ENCODE results near the gene RAB8A. TPM values are rescaled to one million over a fixed set of nuclear protein-coding genes. Genes with fewer than 3 reads are reported as not detected.
"Not testable (repeated sequence)": the region's sequence is repeated elsewhere in the genome, so short reads cannot be mapped to it uniquely, and the experiment has no call there.

The RAB8A gene
- total and polyA plus RNA-seq, 3 experiments from 2014 or later: 86.3 to 298 (median 268) TPM

GRCh38 chr19:16115301-16116039 lies 3.8 kb downstream of the RAB8A start:
- Mint-ChIP-seq H3K36me3 (peaks cover 0 to 68% (median 3%) of the 10 kb centered on the region in 3 donors), H3K4me3 (peak overlapping the region in 3 of 7 donors; percentile 12 to 48 (median 26)), H3K27ac (peak overlapping the region in 7 of 8 donors; percentile 1 to 88 (median 79)), H3K4me1 (peaks cover 57 to 87% (median 65%) of the 10 kb centered on the region in 3 donors), H3K27me3 (peaks cover 0 to 2% of the 10 kb centered on the region in 2 donors), H3K9me3 (no peaks in the 10 kb centered on the region)
- DNase-seq: no peak
- Histone ChIP-seq H3K27ac (ENCODE audit: low read depth, low read length) (no peak overlapping the region), H3K4me1 (ENCODE audit: insufficient read depth, low read length) (peaks cover 55% of the 10 kb centered on the region), H3K36me3 (ENCODE audit: insufficient read depth, low read length) (peaks cover 15% of the 10 kb centered on the region), H3K27me3 (ENCODE audit: insufficient read depth, low read length, poor library complexity, severe bottlenecking) (no peaks in the 10 kb centered on the region), H3K9me3 (ENCODE audit: low read length) (no peaks in the 10 kb centered on the region), H3K4me3 (ENCODE audit: low read length) (no peak overlapping the region)
- ChIA-PET CTCF (interaction anchor here (0.9 to 1.1 kb wide), 2 partner anchors 45 to 53 kb away, joined by 3 read pairs; no protein-coding TSS in a partner anchor), POLR2A (no interaction called here)

- Histone ChIP-seq H3K4me1 (ENCODE audit: insufficient read depth, low read length) (peaks cover 50% of the 10 kb centered on the region), H3K27ac (ENCODE audit: low read depth, low read length) (no peak overlapping the region), H3K9me3 (ENCODE audit: low read length) (no peaks in the 10 kb centered on the region), H3K36me3 (ENCODE audit: insufficient read depth, low read length) (peaks cover 17% of the 10 kb centered on the region), H3K4me3 (ENCODE audit: low read length) (no peak overlapping the region), H3K27me3 (ENCODE audit: insufficient read depth, low read length, poor library complexity, severe bottlenecking) (no peaks in the 10 kb centered on the region)
- Mint-ChIP-seq H3K4me3 (peak overlapping the region in 3 of 7 donors; percentile 12 to 48 (median 20)), H3K27me3 (peaks cover 0 to 2% of the 10 kb centered on the region in 2 donors), H3K9me3 (no peaks in the 10 kb centered on the region), H3K4me1 (peaks cover 57 to 87% (median 63%) of the 10 kb centered on the region in 3 donors), H3K27ac (peak overlapping the region; percentile 1 to 97 (median 83)), H3K36me3 (peaks cover 0 to 71% (median 3%) of the 10 kb centered on the region in 3 donors)
- CTCF ChIA-PET: interaction anchor here (0.9 kb wide), 1 partner anchor 46 kb away, joined by 3 read pairs; no protein-coding TSS in a partner anchor
- POLR2A ChIA-PET: no interaction called here
- no peak for DNase-seq
Observed at GRCh38 chr19:16116067-16116466, 4.4 kb downstream of the RAB8A start.

GRCh38 chr19:16117594-16118033 lies 5.9 kb downstream of the RAB8A start:
- Mint-ChIP-seq H3K36me3 (peaks cover 0 to 79% (median 8%) of the 10 kb centered on the region in 3 donors), H3K27me3 (no peaks in the 10 kb centered on the region), H3K4me3 (peak overlapping the region in 5 of 7 donors; percentile 13 to 86 (median 42)), H3K27ac (peak overlapping the region; percentile 1 to 99 (median 90)), H3K4me1 (peaks cover 48 to 80% (median 55%) of the 10 kb centered on the region in 3 donors), H3K9me3 (no peaks in the 10 kb centered on the region)
- Histone ChIP-seq H3K4me1 (ENCODE audit: insufficient read depth, low read length) (peaks cover 44% of the 10 kb centered on the region), H3K4me3 (ENCODE audit: low read length) (no peak overlapping the region), H3K36me3 (ENCODE audit: insufficient read depth, low read length) (peaks cover 30% of the 10 kb centered on the region), H3K27ac (ENCODE audit: low read depth, low read length) (no peak overlapping the region), H3K27me3 (ENCODE audit: insufficient read depth, low read length, poor library complexity, severe bottlenecking) (no peaks in the 10 kb centered on the region), H3K9me3 (ENCODE audit: low read length) (no peaks in the 10 kb centered on the region)
- DNase-seq: no peak
- CTCF ChIA-PET: interaction anchor here (1.2 to 1.4 kb wide), 3 partner anchors 9 to 56 kb away, joined by 3 read pairs; no protein-coding TSS in a partner anchor
- POLR2A ChIA-PET: no interaction called here

GRCh38 chr19:16118489-16119033 lies 6.9 kb downstream of the RAB8A start:
- H3K4me1 Mint-ChIP-seq: peaks cover 42 to 71% (median 46%) of the 10 kb centered on the region in 3 donors
- CTCF ChIA-PET: interaction anchor here (0.6 to 1.4 kb wide), 5 partner anchors 10 to 282 kb away, joined by 3 read pairs; no protein-coding TSS in a partner anchor
- Histone ChIP-seq H3K27ac (ENCODE audit: low read depth, low read length) (no peak overlapping the region), H3K36me3 (ENCODE audit: insufficient read depth, low read length) (peaks cover 30% of the 10 kb centered on the region), H3K4me3 (ENCODE audit: low read length) (no peak overlapping the region), H3K4me1 (ENCODE audit: insufficient read depth, low read length) (peaks cover 37% of the 10 kb centered on the region), H3K27me3 (ENCODE audit: insufficient read depth, low read length, poor library complexity, severe bottlenecking) (no peaks in the 10 kb centered on the region), H3K9me3 (ENCODE audit: low read length) (no peaks in the 10 kb centered on the region)
- H3K9me3 Mint-ChIP-seq: no peaks in the 10 kb centered on the region
- POLR2A ChIA-PET: interaction anchor here (1.3 kb wide), 1 partner anchor 48 kb away, joined by 6 read pairs; no protein-coding TSS in a partner anchor
- peak in 1 of 5 donors; percentile 55 for DNase-seq
- no peaks in the 10 kb centered on the region for H3K27me3 Mint-ChIP-seq
- H3K4me3 Mint-ChIP-seq: peak overlapping the region; percentile 33 to 87 (median 83)
- peak overlapping the region; percentile 88 to 99 (median 94) for H3K27ac Mint-ChIP-seq
- H3K36me3 Mint-ChIP-seq: peaks cover 0 to 79% (median 8%) of the 10 kb centered on the region in 3 donors

GRCh38 chr19:16119075-16119857 lies 7.6 kb downstream of the RAB8A start:
- H3K4me3 Mint-ChIP-seq: peak overlapping the region; percentile 73 to 87 (median 83)
- not testable (repeated sequence) for H3K27me3 ChIP-seq (ENCODE audit: insufficient read depth, low read length, poor library complexity, severe bottlenecking); H3K27ac ChIP-seq (ENCODE audit: low read depth, low read length); H3K27me3 Mint-ChIP-seq; H3K9me3 ChIP-seq (ENCODE audit: low read length); H3K4me3 ChIP-seq (ENCODE audit: low read length); H3K9me3 Mint-ChIP-seq
- Histone ChIP-seq H3K36me3 (ENCODE audit: insufficient read depth, low read length) (peaks cover 38% of the 10 kb centered on the region), H3K4me1 (ENCODE audit: insufficient read depth, low read length) (peaks cover 33% of the 10 kb centered on the region)
- CTCF ChIA-PET: interaction anchor here (0.6 to 1.4 kb wide), 3 partner anchors 8 to 281 kb away, joined by 3 to 4 read pairs (median 3); no protein-coding TSS in a partner anchor
- peak overlapping the region; percentile 88 to 99 (median 94) for H3K27ac Mint-ChIP-seq
- POLR2A ChIA-PET: interaction anchor here (1.3 kb wide), 1 partner anchor 49 kb away, joined by 6 read pairs; no protein-coding TSS in a partner anchor
- H3K36me3 Mint-ChIP-seq: peaks cover 0 to 83% (median 10%) of the 10 kb centered on the region in 3 donors
- peak in 2 of 5 donors; percentile 52 to 67 for DNase-seq
- H3K4me1 Mint-ChIP-seq: peaks cover 40 to 69% (median 41%) of the 10 kb centered on the region in 3 donors

- H3K27ac ChIP-seq (ENCODE audit: low read depth, low read length): no peak overlapping the region
- peaks cover 25 to 51% (median 27%) of the 10 kb centered on the region in 3 donors for H3K4me1 Mint-ChIP-seq
Observed at GRCh38 chr19:16121141-16121540, 9.5 kb downstream of the RAB8A start.

GRCh38 chr19:16121967-16122366 lies 10.3 kb downstream of the RAB8A start:
- CTCF ChIA-PET: interaction anchor here (1.2 kb wide), 1 partner anchor 10 kb away, joined by 4 read pairs; the partner anchor contains the start of gene RAB8A
- H3K9me3 Mint-ChIP-seq: no peaks in the 10 kb centered on the region
- H3K4me3 Mint-ChIP-seq: no peak overlapping the region
- DNase-seq: no peak
- H3K9me3 ChIP-seq (ENCODE audit: low read length): no peaks in the 10 kb centered on the region
- peaks cover 22 to 45% (median 24%) of the 10 kb centered on the region in 3 donors for H3K4me1 Mint-ChIP-seq
- peaks cover 0 to 90% (median 15%) of the 10 kb centered on the region in 3 donors for H3K36me3 Mint-ChIP-seq
- H3K27me3 Mint-ChIP-seq: no peaks in the 10 kb centered on the region
- H3K27ac ChIP-seq (ENCODE audit: low read depth, low read length): no peak overlapping the region
- peak overlapping the region in 3 of 8 donors; percentile 40 to 80 (median 74) for H3K27ac Mint-ChIP-seq
- POLR2A ChIA-PET: interaction anchor here (1.0 kb wide), 1 partner anchor 22 kb away, joined by 3 read pairs; the partner anchor contains the start of gene HSH2D
- no peaks in the 10 kb centered on the region for H3K27me3 ChIP-seq (ENCODE audit: insufficient read depth, low read length, poor library complexity, severe bottlenecking)
- H3K4me1 ChIP-seq (ENCODE audit: insufficient read depth, low read length): peaks cover 19% of the 10 kb centered on the region
- H3K36me3 ChIP-seq (ENCODE audit: insufficient read depth, low read length): peaks cover 48% of the 10 kb centered on the region
- no peak overlapping the region for H3K4me3 ChIP-seq (ENCODE audit: low read length)

More at GRCh38 chr19:16121141-16121540, 9.5 kb downstream of the RAB8A start:
- POLR2A ChIA-PET: no interaction called here
- Histone ChIP-seq H3K4me3 (ENCODE audit: low read length) (no peak overlapping the region), H3K9me3 (ENCODE audit: low read length) (no peaks in the 10 kb centered on the region), H3K27me3 (ENCODE audit: insufficient read depth, low read length, poor library complexity, severe bottlenecking) (no peaks in the 10 kb centered on the region), H3K36me3 (ENCODE audit: insufficient read depth, low read length) (peaks cover 42% of the 10 kb centered on the region), H3K4me1 (ENCODE audit: insufficient read depth, low read length) (peaks cover 20% of the 10 kb centered on the region)
- no peak for DNase-seq
- peaks cover 0 to 87% (median 12%) of the 10 kb centered on the region in 3 donors for H3K36me3 Mint-ChIP-seq
- H3K27ac Mint-ChIP-seq: peak overlapping the region in 2 of 8 donors; percentile 57 to 58
- no peak overlapping the region for H3K4me3 Mint-ChIP-seq
- H3K27me3 Mint-ChIP-seq: no peaks in the 10 kb centered on the region
- CTCF ChIA-PET: interaction anchor here (0.9 kb wide), 1 partner anchor 80 kb away, joined by 3 read pairs; no protein-coding TSS in a partner anchor
- H3K9me3 Mint-ChIP-seq: no peaks in the 10 kb centered on the region
